ENCODE results near the gene OR6S1.
"Not testable (repeated sequence)": the region's sequence is repeated elsewhere in the genome, so short reads cannot be mapped to it uniquely, and the experiment has no call there.

OR6S1 gene

GRCh38 chr14:20608383-20609110, 32.9 kb downstream of the OR6S1 start:
- DNase-seq = no peak

- DNase-seq = no peak
Measured at GRCh38 chr14:20607617-20608016, 33.9 kb downstream of the OR6S1 start.

- DNase-seq = no peak
Measured at GRCh38 chr14:20606902-20607242, 34.6 kb downstream of the OR6S1 start.

- DNase-seq = no peak
Measured at GRCh38 chr14:20606190-20606901, 35.1 kb downstream of the OR6S1 start.

- no peak for DNase-seq
Measured at GRCh38 chr14:20603813-20604690, 37.4 kb downstream of the OR6S1 start.

- no peak for DNase-seq
Measured at GRCh38 chr14:20602583-20602982, 38.9 kb downstream of the OR6S1 start.

GRCh38 chr14:20601522-20601921, 40.0 kb downstream of the OR6S1 start:
- no peak for DNase-seq

- DNase-seq = no peak
Measured at GRCh38 chr14:20597108-20597507, 44.4 kb downstream of the OR6S1 start.

GRCh38 chr14:20595726-20596125, 45.8 kb downstream of the OR6S1 start:
- not testable (repeated sequence) for DNase-seq

GRCh38 chr14:20592574-20592973, 48.9 kb downstream of the OR6S1 start:
- DNase-seq = no peak

GRCh38 chr14:20591235-20591634, 50.3 kb downstream of the OR6S1 start, which contains the start of gene RNASE12:
Gene RNASE12 (minus strand): TSS chr14:20591376. CDS start chr14:20590723, 653 bp downstream.
- DNase-seq = no peak

Measured in NCI-H2081 treated with DMSO at 0.1 percent for 48 hours (cell line).